Fibroblast of mammary gland (primary cell): ENCODE measurements around the gene TMEM244.

ENCODE experiments used
- DNase-seq: peaks from one replicate; pipeline ENCODE4 v3.0.0-alpha.2; 2010; ENCODE audit warnings: low read depth
- H3K4me3 ChIP-seq: 2 replicates; pipeline ENCODE4 v1.5.1; 2011; ENCODE audit warnings: low read depth, mild to moderate bottlenecking, low read length, moderate library complexity; ENCODE audit not compliant: control insufficient read depth
- CTCF ChIP-seq: conservative IDR thresholded peaks from 2 replicates; pipeline ENCODE4 v1.5.1; 2011; ENCODE audit warnings: low read depth, low read length, inconsistent platforms; ENCODE audit not compliant: control insufficient read depth, insufficient read depth

The TMEM244 gene

GRCh38 chr6:129853996-129854711 is 7.0 kb downstream of the TMEM244 start:
- TF ChIP-seq CTCF, result no peak
- no peak overlapping the region for H3K4me3 ChIP-seq
- peak; percentile 77 for DNase-seq

- H3K4me3 ChIP-seq, result no peak overlapping the region
- no peak for TF ChIP-seq CTCF
- DNase-seq, result peak; percentile 2
These were observed 8.8 kb downstream of the TMEM244 start for GRCh38 chr6:129852257-129852858.

- peak; percentile 96 for DNase-seq
- no peak overlapping the region for H3K4me3 ChIP-seq
- TF ChIP-seq CTCF, result no peak
These were observed 11.7 kb downstream of the TMEM244 start for GRCh38 chr6:129849456-129849855.

- H3K4me3 ChIP-seq, result no peak overlapping the region
- DNase-seq, result no peak
- no peak for TF ChIP-seq CTCF
These were observed 14.4 kb downstream of the TMEM244 start for GRCh38 chr6:129846761-129847160.

- H3K4me3 ChIP-seq, result no peak overlapping the region
- no peak for TF ChIP-seq CTCF
- peak; percentile 11 for DNase-seq
These were observed 15.4 kb downstream of the TMEM244 start for GRCh38 chr6:129845696-129846095.

- TF ChIP-seq CTCF, result no peak
- H3K4me3 ChIP-seq, result no peak overlapping the region
- DNase-seq, result peak; percentile 60
These were observed 16.8 kb downstream of the TMEM244 start for GRCh38 chr6:129844118-129844891.
